ENCODE results near the gene QSOX1.

DNA sequence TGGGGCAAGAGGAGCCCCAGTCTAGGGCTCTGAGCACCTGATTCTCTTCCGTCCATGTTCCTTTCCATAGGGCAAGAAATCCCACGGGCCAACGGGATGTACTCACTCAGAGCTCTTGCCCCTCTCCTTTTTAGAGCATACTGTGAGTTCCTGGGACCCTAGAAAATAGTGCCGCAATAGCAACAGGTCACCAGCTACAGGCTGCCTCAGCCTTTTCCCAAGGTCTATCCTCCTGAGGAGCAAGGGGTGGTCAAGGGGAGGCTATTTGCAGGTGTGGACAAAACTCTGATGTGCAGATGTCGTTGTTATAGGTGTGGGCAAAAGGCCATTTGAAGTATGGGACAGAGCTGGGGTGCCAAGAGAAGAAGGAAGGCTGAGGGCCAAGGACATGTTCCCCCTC is 1.6 kb upstream of the QSOX1 start:
- TF ChIP-seq, protein P1, sequence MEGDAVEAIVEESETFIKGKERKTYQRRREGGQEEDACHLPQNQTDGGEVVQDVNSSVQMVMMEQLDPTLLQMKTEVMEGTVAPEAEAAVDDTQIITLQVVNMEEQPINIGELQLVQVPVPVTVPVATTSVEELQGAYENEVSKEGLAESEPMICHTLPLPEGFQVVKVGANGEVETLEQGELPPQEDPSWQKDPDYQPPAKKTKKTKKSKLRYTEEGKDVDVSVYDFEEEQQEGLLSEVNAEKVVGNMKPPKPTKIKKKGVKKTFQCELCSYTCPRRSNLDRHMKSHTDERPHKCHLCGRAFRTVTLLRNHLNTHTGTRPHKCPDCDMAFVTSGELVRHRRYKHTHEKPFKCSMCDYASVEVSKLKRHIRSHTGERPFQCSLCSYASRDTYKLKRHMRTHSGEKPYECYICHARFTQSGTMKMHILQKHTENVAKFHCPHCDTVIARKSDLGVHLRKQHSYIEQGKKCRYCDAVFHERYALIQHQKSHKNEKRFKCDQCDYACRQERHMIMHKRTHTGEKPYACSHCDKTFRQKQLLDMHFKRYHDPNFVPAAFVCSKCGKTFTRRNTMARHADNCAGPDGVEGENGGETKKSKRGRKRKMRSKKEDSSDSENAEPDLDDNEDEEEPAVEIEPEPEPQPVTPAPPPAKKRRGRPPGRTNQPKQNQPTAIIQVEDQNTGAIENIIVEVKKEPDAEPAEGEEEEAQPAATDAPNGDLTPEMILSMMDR (IDR thresholded peaks at IDR 0.05), result no peak
- no peak for TF ChIP-seq POLR2A (IDR thresholded peaks at IDR 0.05)

All from thyroid gland (tissue), 4 donors.